Activated CD4-positive, alpha-beta T cell treated with anti-CD3 and anti-CD28 coated beads, Interleukin-2, amount 10 ng/mL, durations not matched to agents 7 days and 5 days (primary cell): ENCODE results near the gene BRSK2. TPM values are rescaled to one million over a fixed set of nuclear protein-coding genes. Genes with fewer than 3 reads are reported as not detected.
"Not testable (repeated sequence)": the region's sequence is repeated elsewhere in the genome, so short reads cannot be mapped to it uniquely, and the experiment has no call there.

ENCODE experiments used
- CTCF ChIA-PET: fragments of 350-600 bp; sonication (Branson Sonifier 250); formaldehyde crosslinking; loops from one replicate; lab custom pipeline; 2021; ENCODE audit warnings: antibody characterized with exemption; lab: Charles Lee
- POLR2A ChIA-PET: fragments of 350-600 bp; sonication (Branson Sonifier 250); formaldehyde crosslinking; loops from one replicate; lab custom pipeline; 2021; ENCODE audit warnings: antibody characterized with exemption; lab: Charles Lee
- DNase-seq: peaks from one replicate; pipeline ENCODE4 v3.0.0-alpha.2; 2020
- H3K27ac Mint-ChIP-seq: one replicate; pipeline ENCODE4 v1.8.0; 2021; ENCODE audit warnings: mild to moderate bottlenecking, moderate library complexity, mixed read lengths
- H3K27me3 Mint-ChIP-seq: one replicate; pipeline ENCODE4 v1.8.0; 2021; ENCODE audit warnings: mixed read lengths
- H3K36me3 Mint-ChIP-seq: one replicate; pipeline ENCODE4 v1.8.0; 2021; ENCODE audit warnings: low read depth, mixed read lengths
- H3K4me1 Mint-ChIP-seq: one replicate; pipeline ENCODE4 v1.8.0; 2021; ENCODE audit warnings: mixed read lengths
- H3K4me3 Mint-ChIP-seq: one replicate; pipeline ENCODE4 v1.8.0; 2021; ENCODE audit warnings: mild to moderate bottlenecking, moderate library complexity, mixed read lengths
- H3K9me3 Mint-ChIP-seq: one replicate; pipeline ENCODE4 v1.8.0; 2021; ENCODE audit warnings: mixed read lengths
- total RNA-seq, 2 experiments: library from RNA; stranded (reverse); gene quantifications; one replicate each; pipeline ENCODE4 v1.2.3, GENCODE V29; 2021

Gene BRSK2
- total RNA-seq, 2 experiments from 2014 or later: not detected

- Mint-ChIP-seq H3K4me1 (peaks cover 18% of the 10 kb centered on the region), H3K27me3 (no peaks in the 10 kb centered on the region), H3K27ac (no peak overlapping the region), H3K36me3 (peaks cover 16% of the 10 kb centered on the region), H3K9me3 (peaks cover 8% of the 10 kb centered on the region), H3K4me3 (no peak overlapping the region)
- ChIA-PET CTCF (no interaction called here), POLR2A (no interaction called here)
- DNase-seq: no peak
These were observed 112.6 kb downstream of the BRSK2 start for GRCh38 chr11:1502168-1502953.

- Mint-ChIP-seq H3K9me3 (peaks cover 8% of the 10 kb centered on the region), H3K36me3 (peaks cover 16% of the 10 kb centered on the region), H3K4me3 (no peak overlapping the region), H3K27me3 (no peaks in the 10 kb centered on the region), H3K27ac (no peak overlapping the region), H3K4me1 (peaks cover 10% of the 10 kb centered on the region)
- POLR2A ChIA-PET: interaction anchor here (0.6 kb wide), 1 partner anchor 175 kb away, joined by 3 read pairs; no protein-coding TSS in a partner anchor
- no peak for DNase-seq
- CTCF ChIA-PET: no interaction called here
These were observed 113.4 kb downstream of the BRSK2 start for GRCh38 chr11:1502954-1503707.

GRCh38 chr11:1503708-1504104, 114.0 kb downstream of the BRSK2 start:
- ChIA-PET POLR2A (interaction anchor here (0.6 kb wide), 1 partner anchor 176 kb away, joined by 3 read pairs; no protein-coding TSS in a partner anchor), CTCF (no interaction called here)
- Mint-ChIP-seq H3K4me3 (no peak overlapping the region), H3K27me3 (no peaks in the 10 kb centered on the region), H3K9me3 (peaks cover 7% of the 10 kb centered on the region), H3K27ac (no peak overlapping the region), H3K36me3 (peaks cover 15% of the 10 kb centered on the region), H3K4me1 (peaks cover 5% of the 10 kb centered on the region)
- DNase-seq: no peak

GRCh38 chr11:1504138-1504537, 114.4 kb downstream of the BRSK2 start:
- Mint-ChIP-seq H3K4me3 (no peak overlapping the region), H3K9me3 (peaks cover 3% of the 10 kb centered on the region), H3K27me3 (no peaks in the 10 kb centered on the region), H3K36me3 (peaks cover 11% of the 10 kb centered on the region), H3K27ac (no peak overlapping the region), H3K4me1 (peaks cover 2% of the 10 kb centered on the region)
- ChIA-PET POLR2A (no interaction called here), CTCF (no interaction called here)
- no peak for DNase-seq

GRCh38 chr11:1504581-1505290, 115.0 kb downstream of the BRSK2 start:
- Mint-ChIP-seq H3K4me1 (peaks cover 2% of the 10 kb centered on the region), H3K9me3 (peaks cover 3% of the 10 kb centered on the region), H3K27ac (no peak overlapping the region), H3K36me3 (peaks cover 10% of the 10 kb centered on the region), H3K27me3 (no peaks in the 10 kb centered on the region), H3K4me3 (no peak overlapping the region)
- ChIA-PET POLR2A (no interaction called here), CTCF (no interaction called here)
- DNase-seq: no peak

- POLR2A ChIA-PET: no interaction called here
- Mint-ChIP-seq H3K9me3 (no peaks in the 10 kb centered on the region), H3K36me3 (peaks cover 5% of the 10 kb centered on the region), H3K27me3 (no peaks in the 10 kb centered on the region), H3K27ac (no peak overlapping the region), H3K4me1 (peaks cover 2% of the 10 kb centered on the region), H3K4me3 (no peak overlapping the region)
- DNase-seq: no peak
- CTCF ChIA-PET: interaction anchor here (1.4 kb wide), 1 partner anchor 11 kb away, joined by 3 read pairs; no protein-coding TSS in a partner anchor
These were observed 115.7 kb downstream of the BRSK2 start for GRCh38 chr11:1505480-1505879.

- no peak for DNase-seq
- Mint-ChIP-seq H3K27ac (no peak overlapping the region), H3K27me3 (no peaks in the 10 kb centered on the region), H3K4me1 (peaks cover 2% of the 10 kb centered on the region), H3K9me3 (no peaks in the 10 kb centered on the region), H3K4me3 (no peak overlapping the region), H3K36me3 (no peaks in the 10 kb centered on the region)
- ChIA-PET POLR2A (no interaction called here), CTCF (interaction anchor here (1.4 kb wide), 1 partner anchor 9 kb away, joined by 3 read pairs; no protein-coding TSS in a partner anchor)
These were observed 117.2 kb downstream of the BRSK2 start for GRCh38 chr11:1506981-1507380.

GRCh38 chr11:1507381-1508140, 117.8 kb downstream of the BRSK2 start:
- Mint-ChIP-seq H3K4me3 (no peak overlapping the region), H3K4me1 (peaks cover 4% of the 10 kb centered on the region), H3K9me3 (no peaks in the 10 kb centered on the region), H3K36me3 (no peaks in the 10 kb centered on the region), H3K27ac (no peak overlapping the region), H3K27me3 (no peaks in the 10 kb centered on the region)
- ChIA-PET CTCF (no interaction called here), POLR2A (interaction anchor here (0.7 kb wide), 1 partner anchor 287 kb away, joined by 3 read pairs; no protein-coding TSS in a partner anchor)
- DNase-seq: no peak

- H3K9me3 Mint-ChIP-seq: no peaks in the 10 kb centered on the region
These were observed 118.8 kb downstream of the BRSK2 start for GRCh38 chr11:1508491-1508891.

GRCh38 chr11:1508986-1509385, 119.3 kb downstream of the BRSK2 start:
- DNase-seq: no peak
- H3K36me3 Mint-ChIP-seq: no peaks in the 10 kb centered on the region
- peaks cover 10% of the 10 kb centered on the region for H3K4me1 Mint-ChIP-seq
- ChIA-PET POLR2A (no interaction called here), CTCF (interaction anchor here (1.0 kb wide), 1 partner anchor 66 kb away, joined by 3 read pairs; no protein-coding TSS in a partner anchor)
- H3K27ac Mint-ChIP-seq: no peak overlapping the region
- H3K4me3 Mint-ChIP-seq: no peak overlapping the region
- no peaks in the 10 kb centered on the region for H3K27me3 Mint-ChIP-seq
- H3K9me3 Mint-ChIP-seq: no peaks in the 10 kb centered on the region

More at GRCh38 chr11:1508491-1508891, 118.8 kb downstream of the BRSK2 start:
- Mint-ChIP-seq H3K4me1 (peaks cover 8% of the 10 kb centered on the region), H3K27me3 (no peaks in the 10 kb centered on the region), H3K36me3 (no peaks in the 10 kb centered on the region), H3K4me3 (no peak overlapping the region), H3K27ac (no peak overlapping the region)
- ChIA-PET POLR2A (no interaction called here), CTCF (no interaction called here)
- no peak for DNase-seq

GRCh38 chr11:1509626-1510255, 120.0 kb downstream of the BRSK2 start:
- Mint-ChIP-seq H3K4me1 (peaks cover 12% of the 10 kb centered on the region), H3K4me3 (no peak overlapping the region), H3K36me3 (no peaks in the 10 kb centered on the region), H3K27me3 (no peaks in the 10 kb centered on the region), H3K27ac (no peak overlapping the region), H3K9me3 (no peaks in the 10 kb centered on the region)
- CTCF ChIA-PET: interaction anchor here (1.0 kb wide), 1 partner anchor 65 kb away, joined by 3 read pairs; no protein-coding TSS in a partner anchor
- POLR2A ChIA-PET: no interaction called here
- DNase-seq: no peak

- POLR2A ChIA-PET, H3K4me3 Mint-ChIP-seq, H3K9me3 Mint-ChIP-seq, H3K27ac Mint-ChIP-seq, H3K36me3 Mint-ChIP-seq, CTCF ChIA-PET, DNase-seq, H3K27me3 Mint-ChIP-seq: not testable (repeated sequence)
- peaks cover 12% of the 10 kb centered on the region for H3K4me1 Mint-ChIP-seq
These were observed 120.6 kb downstream of the BRSK2 start for GRCh38 chr11:1510351-1510750.
